ENCODE results near the gene NSUN2.

The NSUN2 gene

GRCh38 chr5:6584727-6585126 lies 48.1 kb downstream of the NSUN2 start:
- H3K27me3 Mint-ChIP-seq, result peaks cover 40% of the 10 kb centered on the region
- H3K4me3 Mint-ChIP-seq, result no peak overlapping the region
- H3K9me3 Mint-ChIP-seq, result no peaks in the 10 kb centered on the region
- H3K4me1 Mint-ChIP-seq, result peaks cover 4% of the 10 kb centered on the region
- H3K36me3 Mint-ChIP-seq, result no peaks in the 10 kb centered on the region
- H3K27ac Mint-ChIP-seq, result no peak overlapping the region

- no peaks in the 10 kb centered on the region for H3K36me3 Mint-ChIP-seq
- H3K27me3 Mint-ChIP-seq, result peaks cover 40% of the 10 kb centered on the region
- no peaks in the 10 kb centered on the region for H3K9me3 Mint-ChIP-seq
- H3K4me3 Mint-ChIP-seq, result peak overlapping the region; percentile 64
- H3K27ac Mint-ChIP-seq, result peak overlapping the region; percentile 73
- H3K4me1 Mint-ChIP-seq, result peaks cover 4% of the 10 kb centered on the region
These were observed 48.7 kb downstream of the NSUN2 start for GRCh38 chr5:6584101-6584645.

- peaks cover 4% of the 10 kb centered on the region for H3K4me1 Mint-ChIP-seq
- no peaks in the 10 kb centered on the region for H3K9me3 Mint-ChIP-seq
- H3K27ac Mint-ChIP-seq, result no peak overlapping the region
- H3K4me3 Mint-ChIP-seq, result no peak overlapping the region
- H3K36me3 Mint-ChIP-seq, result no peaks in the 10 kb centered on the region
- peaks cover 40% of the 10 kb centered on the region for H3K27me3 Mint-ChIP-seq
These were observed 49.6 kb downstream of the NSUN2 start for GRCh38 chr5:6583049-6583880.

GRCh38 chr5:6582507-6583048 lies 50.3 kb downstream of the NSUN2 start:
- Mint-ChIP-seq H3K27me3 (peaks cover 40% of the 10 kb centered on the region), H3K4me3 (no peak overlapping the region), H3K36me3 (no peaks in the 10 kb centered on the region), H3K9me3 (no peaks in the 10 kb centered on the region), H3K27ac (no peak overlapping the region), H3K4me1 (peaks cover 4% of the 10 kb centered on the region)

GRCh38 chr5:6581559-6582426 lies 51.1 kb downstream of the NSUN2 start:
- Mint-ChIP-seq H3K4me3 (peak overlapping the region; percentile 23), H3K27ac (no peak overlapping the region), H3K36me3 (no peaks in the 10 kb centered on the region), H3K27me3 (peaks cover 40% of the 10 kb centered on the region), H3K4me1 (peaks cover 4% of the 10 kb centered on the region), H3K9me3 (no peaks in the 10 kb centered on the region)

GRCh38 chr5:6581090-6581489 lies 51.8 kb downstream of the NSUN2 start:
- Mint-ChIP-seq H3K27me3 (peaks cover 37% of the 10 kb centered on the region), H3K4me3 (no peak overlapping the region), H3K27ac (no peak overlapping the region), H3K4me1 (peaks cover 4% of the 10 kb centered on the region), H3K36me3 (no peaks in the 10 kb centered on the region), H3K9me3 (no peaks in the 10 kb centered on the region)

- Mint-ChIP-seq H3K4me3 (no peak overlapping the region), H3K4me1 (peaks cover 4% of the 10 kb centered on the region), H3K27ac (no peak overlapping the region), H3K36me3 (no peaks in the 10 kb centered on the region), H3K27me3 (peaks cover 28% of the 10 kb centered on the region), H3K9me3 (no peaks in the 10 kb centered on the region)
These were observed 53.3 kb downstream of the NSUN2 start for GRCh38 chr5:6579535-6579934.

GRCh38 chr5:6578676-6579343 lies 54.0 kb downstream of the NSUN2 start:
- Mint-ChIP-seq H3K27me3 (peaks cover 22% of the 10 kb centered on the region), H3K36me3 (no peaks in the 10 kb centered on the region), H3K27ac (no peak overlapping the region), H3K4me3 (no peak overlapping the region), H3K9me3 (no peaks in the 10 kb centered on the region), H3K4me1 (peaks cover 1% of the 10 kb centered on the region)

- H3K27ac Mint-ChIP-seq, result no peak overlapping the region
- no peaks in the 10 kb centered on the region for H3K9me3 Mint-ChIP-seq
- no peaks in the 10 kb centered on the region for H3K4me1 Mint-ChIP-seq
- no peaks in the 10 kb centered on the region for H3K36me3 Mint-ChIP-seq
- H3K4me3 Mint-ChIP-seq, result no peak overlapping the region
- peaks cover 16% of the 10 kb centered on the region for H3K27me3 Mint-ChIP-seq
These were observed 55.9 kb downstream of the NSUN2 start for GRCh38 chr5:6576861-6577501.

GRCh38 chr5:6574537-6575245 lies 58.2 kb downstream of the NSUN2 start:
- no peaks in the 10 kb centered on the region for H3K9me3 Mint-ChIP-seq

GRCh38 chr5:6574111-6574510 lies 58.7 kb downstream of the NSUN2 start:
- Mint-ChIP-seq H3K36me3 (no peaks in the 10 kb centered on the region), H3K27ac (no peak overlapping the region), H3K9me3 (no peaks in the 10 kb centered on the region), H3K27me3 (peaks cover 3% of the 10 kb centered on the region), H3K4me3 (no peak overlapping the region), H3K4me1 (no peaks in the 10 kb centered on the region)

More at GRCh38 chr5:6574537-6575245, 58.2 kb downstream of the NSUN2 start:
- H3K27ac Mint-ChIP-seq, result no peak overlapping the region
- no peak overlapping the region for H3K4me3 Mint-ChIP-seq
- H3K4me1 Mint-ChIP-seq, result no peaks in the 10 kb centered on the region
- H3K27me3 Mint-ChIP-seq, result peaks cover 3% of the 10 kb centered on the region
- no peaks in the 10 kb centered on the region for H3K36me3 Mint-ChIP-seq

- Mint-ChIP-seq H3K36me3 (no peaks in the 10 kb centered on the region), H3K27ac (no peak overlapping the region)
These were observed 59.2 kb downstream of the NSUN2 start for GRCh38 chr5:6573651-6574101.

GRCh38 chr5:6572825-6573380 lies 59.9 kb downstream of the NSUN2 start:
- peaks cover 6% of the 10 kb centered on the region for H3K27me3 Mint-ChIP-seq
- no peaks in the 10 kb centered on the region for H3K4me1 Mint-ChIP-seq
- no peaks in the 10 kb centered on the region for H3K9me3 Mint-ChIP-seq
- H3K4me3 Mint-ChIP-seq, result no peak overlapping the region
- H3K36me3 Mint-ChIP-seq, result no peaks in the 10 kb centered on the region
- no peak overlapping the region for H3K27ac Mint-ChIP-seq

More at GRCh38 chr5:6573651-6574101, 59.2 kb downstream of the NSUN2 start:
- H3K4me3 Mint-ChIP-seq, result no peak overlapping the region
- H3K9me3 Mint-ChIP-seq, result no peaks in the 10 kb centered on the region
- H3K4me1 Mint-ChIP-seq, result no peaks in the 10 kb centered on the region
- H3K27me3 Mint-ChIP-seq, result peaks cover 5% of the 10 kb centered on the region

Data from activated naive CD4-positive, alpha-beta T cell treated with anti-CD3 and anti-CD28 coated beads, Interleukin-2, amount 50 U/mL, for 24 hours (primary cell).